NB4 (cell line): ENCODE measurements around the gene TFAP2A.
A peak's percentile ranks its signal among the peaks of the same experiment; 100 is the strongest.

Source experiments
- DNase-seq: peaks from one replicate; pipeline ENCODE4 v3.0.0; 2010; ENCODE audit warnings: low read depth
- H3K4me3 ChIP-seq: one replicate; pipeline ENCODE4 v1.5.1; 2011; ENCODE audit warnings: mild to moderate bottlenecking, low read depth, low read length, moderate library complexity
- CTCF ChIP-seq: IDR thresholded peaks from one replicate; pipeline ENCODE4 v1.5.1; 2012; ENCODE audit warnings: low read depth, low read length
- MAX ChIP-seq: IDR thresholded peaks from 2 replicates; pipeline ENCODE4 v1.6.1; 2011; ENCODE audit warnings: low read depth, low read length
- MYC ChIP-seq: IDR thresholded peaks from 2 replicates; pipeline ENCODE4 v1.6.1; 2011; ENCODE audit warnings: low read depth, low read length
- POLR2A ChIP-seq: IDR thresholded peaks from 2 replicates; pipeline ENCODE4 v1.6.1; 2011; ENCODE audit warnings: mild to moderate bottlenecking; ENCODE audit not compliant: insufficient read length; ENCODE audit errors: extremely low read depth

Gene TFAP2A

GRCh38 chr6:10421158-10421920 lies 6.5 kb upstream of the TFAP2A start:
- H3K4me3 ChIP-seq = no peak overlapping the region
- no peak for DNase-seq
- TF ChIP-seq MYC (no peak), MAX (no peak), POLR2A (no peak), CTCF (no peak)

- no peak for DNase-seq
- TF ChIP-seq CTCF (no peak), MYC (no peak), MAX (no peak), POLR2A (no peak)
- no peak overlapping the region for H3K4me3 ChIP-seq
These were observed 5.8 kb upstream of the TFAP2A start for GRCh38 chr6:10420546-10421157.

GRCh38 chr6:10419749-10420545 lies 5.1 kb upstream of the TFAP2A start:
- TF ChIP-seq POLR2A = no peak
- TF ChIP-seq MYC = peak; percentile 34; the same call in 1 of the 2 replicates
- peak; percentile 51 for TF ChIP-seq MAX
- TF ChIP-seq CTCF = no peak
- DNase-seq = peak; percentile 84

GRCh38 chr6:10418862-10419748 lies 4.2 kb upstream of the TFAP2A start:
- DNase-seq = peak; percentile 97
- H3K4me3 ChIP-seq = peak overlapping the region; percentile 46
- TF ChIP-seq POLR2A (peak; percentile 39), MAX (peak; percentile 63), MYC (peak; percentile 76), CTCF (no peak)

More at GRCh38 chr6:10419749-10420545, 5.1 kb upstream of the TFAP2A start:
- peak overlapping the region; percentile 30 for H3K4me3 ChIP-seq

GRCh38 chr6:10418361-10418861 lies 3.5 kb upstream of the TFAP2A start:
- DNase-seq = peak; percentile 91
- peak overlapping the region; percentile 46 for H3K4me3 ChIP-seq
- TF ChIP-seq MYC = no peak
